Measurements from ENCODE around the gene WNT3. TPM values are rescaled to one million over a fixed set of nuclear protein-coding genes. Genes with fewer than 3 reads are reported as not detected.

WNT3 gene
- total and polyA plus RNA-seq, 2 experiments from 2014 or later, result 2.7 to 3.4 TPM

GRCh38 chr17:46764000-46764708, 54.3 kb downstream of the WNT3 start:
- H3K4me1 Mint-ChIP-seq, result peaks cover 17% of the 10 kb centered on the region
- no peaks in the 10 kb centered on the region for H3K9me3 Mint-ChIP-seq
- no peak overlapping the region for H3K27ac ChIP-seq (ENCODE audit: low read depth)
- DNase-seq (ENCODE audit: low spot score) (no peak), ATAC-seq (no peak)
- H3K4me3 Mint-ChIP-seq, result no peak overlapping the region
- H3K4me2 ChIP-seq, result no peak overlapping the region
- peaks cover 1% of the 10 kb centered on the region; the same call in 1 of the 2 replicates for H3K4me1 ChIP-seq (ENCODE audit: insufficient read depth)
- peaks cover 3% of the 10 kb centered on the region; the same call in 1 of the 3 replicates for H3K36me3 Mint-ChIP-seq (ENCODE audit: low read depth)
- H3K79me2 ChIP-seq (replicated peaks; ENCODE audit: insufficient read depth), result no peaks in the 10 kb centered on the region
- TF ChIP-seq JUNB (IDR thresholded peaks at IDR 0.05; ENCODE audit: unreplicated experiment) (no peak), NANOG (IDR thresholded peaks at IDR 0.05; ENCODE audit: borderline replicate concordance) (no peak), CTCF (conservative IDR thresholded peaks at IDR 0.05; ENCODE audit: low read depth in 2 of 2) (no peak), EZH2 (IDR thresholded peaks at IDR 0.05; ENCODE audit: low read depth, unreplicated experiment) (no peak), POLR2AphosphoS5 (IDR thresholded peaks at IDR 0.05; ENCODE audit: low read depth) (no peak), REST (IDR thresholded peaks at IDR 0.05; ENCODE audit: unreplicated experiment) (no peak), ZNF331 (CRISPR knock-in tag; IDR thresholded peaks at IDR 0.05; ENCODE audit: low read depth) (no peak), ETS1 (IDR thresholded peaks at IDR 0.05) (no peak), STAT1 (IDR thresholded peaks at IDR 0.05; ENCODE audit: unreplicated experiment) (no peak), EZH2phosphoT487 (IDR thresholded peaks at IDR 0.05; ENCODE audit: unreplicated experiment) (no peak), ZNF114 (CRISPR knock-in tag; IDR thresholded peaks at IDR 0.05) (no peak), CREB1 (CRISPR knock-in tag; IDR thresholded peaks at IDR 0.05; ENCODE audit: low read depth) (no peak), ZNF462 (CRISPR knock-in tag; IDR thresholded peaks at IDR 0.05) (no peak)
- peaks cover 43% of the 10 kb centered on the region for H3K27me3 Mint-ChIP-seq (ENCODE audit: insufficient read depth, low read depth, poor library complexity)
- peaks cover 9% of the 10 kb centered on the region for H4K20me1 ChIP-seq (replicated peaks; ENCODE audit: insufficient read depth)
- H3K27ac Mint-ChIP-seq, result no peak overlapping the region
- no peak overlapping the region for H2AFZ ChIP-seq
- H3K9me2 ChIP-seq (ENCODE audit: insufficient read depth), result no peaks in the 10 kb centered on the region
- no peaks in the 10 kb centered on the region for H3F3A ChIP-seq (replicated peaks; ENCODE audit: low read depth)
- no peaks in the 10 kb centered on the region for H3K36me3 ChIP-seq (ENCODE audit: insufficient read depth)
- no peak overlapping the region for H3K4me3 ChIP-seq
- H3K27me3 ChIP-seq (ENCODE audit: insufficient read depth), result peaks cover 22% of the 10 kb centered on the region
